Hepatocyte (in vitro differentiated cells): ENCODE results near the gene CHMP4B. TPM values are rescaled to one million over a fixed set of nuclear protein-coding genes. Genes with fewer than 3 reads are reported as not detected.
A peak's percentile ranks its signal among the peaks of the same experiment; 100 is the strongest.

Experiments
- DNase-seq: peaks from one replicate; pipeline ENCODE4 v3.0.0-alpha.2; 2016; ENCODE audit warnings: low spot score
- H2AFZ ChIP-seq: fragments of 200-600 bp; sonication (generic); 2 replicates; pipeline ENCODE4 v1.6.0; 2016; ENCODE audit warnings: antibody characterized with exemption, mild to moderate bottlenecking
- H3K27ac ChIP-seq: fragments of 200-600 bp; sonication (generic); 2 replicates; pipeline ENCODE4 v1.5.1; 2016; ENCODE audit warnings: mild to moderate bottlenecking
- H3K27me3 ChIP-seq: fragments of 200-600 bp; sonication (generic); 2 replicates; pipeline ENCODE4 v1.6.1; 2016
- H3K36me3 ChIP-seq: fragments of 200-600 bp; sonication (generic); replicated peaks from 2 replicates; pipeline ENCODE4 v1.5.1; 2016; ENCODE audit warnings: low read depth; ENCODE audit not compliant: insufficient read depth
- H3K4me1 ChIP-seq: fragments of 200-600 bp; sonication (generic); 2 replicates; pipeline ENCODE4 v1.5.1; 2016; ENCODE audit warnings: mild to moderate bottlenecking, moderate library complexity; ENCODE audit not compliant: insufficient read depth
- H3K4me2 ChIP-seq: fragments of 200-600 bp; sonication (generic); 2 replicates; pipeline ENCODE4 v1.6.0; 2016
- H3K4me3 ChIP-seq: fragments of 200-600 bp; sonication (generic); 2 replicates; pipeline ENCODE4 v1.5.1; 2016; ENCODE audit warnings: mild to moderate bottlenecking
- H3K79me2 ChIP-seq: fragments of 200-600 bp; sonication (generic); 2 replicates; pipeline ENCODE4 v1.6.0; 2017; ENCODE audit warnings: mild to moderate bottlenecking
- H3K9me2 ChIP-seq: fragments of 200-600 bp; sonication (generic); replicated peaks from 2 replicates; pipeline ENCODE4 v1.6.0; 2017; ENCODE audit warnings: mild to moderate bottlenecking; ENCODE audit not compliant: insufficient read depth
- H3K9me3 ChIP-seq: fragments of 200-600 bp; sonication (generic); 2 replicates; pipeline ENCODE4 v1.5.1; 2016; ENCODE audit warnings: low read depth, mild to moderate bottlenecking
- H4K20me1 ChIP-seq: fragments of 200-600 bp; sonication (generic); 2 replicates; pipeline ENCODE4 v1.6.0; 2016; ENCODE audit warnings: mild to moderate bottlenecking; ENCODE audit not compliant: insufficient read depth, poor library complexity, severe bottlenecking
- EZH2 ChIP-seq: fragments of 200-600 bp; sonication (generic); IDR thresholded peaks from 2 replicates; pipeline ENCODE4 v1.6.1; 2016; ENCODE audit warnings: antibody characterized with exemption, mild to moderate bottlenecking, borderline replicate concordance
- EZH2phosphoT487 ChIP-seq: fragments of 200-600 bp; sonication (generic); IDR thresholded peaks from one replicate; pipeline ENCODE4 v1.6.1; 2018; ENCODE audit warnings: antibody characterized with exemption, mild to moderate bottlenecking, low read depth, moderate library complexity; ENCODE audit not compliant: unreplicated experiment, severe bottlenecking
- WGBS: methylation state at CpG from one replicate; pipeline ENCODE4 v1.1.6; 2016; ENCODE audit warnings: low lambda C conversion rate; ENCODE audit errors: missing lambda C conversion rate; 5-methylcytosine and 5-hydroxymethylcytosine counted together
- polyA plus RNA-seq: library from polyadenylated mRNA; unstranded; fragments of >200 nt; fragmentation: Nextera tagmentation; extraction: Ambion mirVana; gene quantifications from 2 replicates; pipeline ENCODE4 v1.2.1, GENCODE V29; 2016
- total RNA-seq: library from RNA; depleted of rRNA; stranded (reverse); fragments of >200 nt; gene quantifications from 2 replicates; pipeline ENCODE4 v1.2.3, GENCODE V29; 2014
- TF ChIP-seq, protein P1 (sequence below): fragments of 200-600 bp; sonication (generic); IDR thresholded peaks from 2 replicates; pipeline ENCODE4 v1.5.1; 2016; ENCODE audit warnings: antibody characterized with exemption, mild to moderate bottlenecking; ENCODE audit not compliant: poor library complexity

Gene CHMP4B, protein sequence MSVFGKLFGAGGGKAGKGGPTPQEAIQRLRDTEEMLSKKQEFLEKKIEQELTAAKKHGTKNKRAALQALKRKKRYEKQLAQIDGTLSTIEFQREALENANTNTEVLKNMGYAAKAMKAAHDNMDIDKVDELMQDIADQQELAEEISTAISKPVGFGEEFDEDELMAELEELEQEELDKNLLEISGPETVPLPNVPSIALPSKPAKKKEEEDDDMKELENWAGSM
- total RNA-seq = 95.1 and 101 TPM in 2 replicates
- 7.3 and 8.1 TPM in 2 replicates for polyA plus RNA-seq

DNA sequence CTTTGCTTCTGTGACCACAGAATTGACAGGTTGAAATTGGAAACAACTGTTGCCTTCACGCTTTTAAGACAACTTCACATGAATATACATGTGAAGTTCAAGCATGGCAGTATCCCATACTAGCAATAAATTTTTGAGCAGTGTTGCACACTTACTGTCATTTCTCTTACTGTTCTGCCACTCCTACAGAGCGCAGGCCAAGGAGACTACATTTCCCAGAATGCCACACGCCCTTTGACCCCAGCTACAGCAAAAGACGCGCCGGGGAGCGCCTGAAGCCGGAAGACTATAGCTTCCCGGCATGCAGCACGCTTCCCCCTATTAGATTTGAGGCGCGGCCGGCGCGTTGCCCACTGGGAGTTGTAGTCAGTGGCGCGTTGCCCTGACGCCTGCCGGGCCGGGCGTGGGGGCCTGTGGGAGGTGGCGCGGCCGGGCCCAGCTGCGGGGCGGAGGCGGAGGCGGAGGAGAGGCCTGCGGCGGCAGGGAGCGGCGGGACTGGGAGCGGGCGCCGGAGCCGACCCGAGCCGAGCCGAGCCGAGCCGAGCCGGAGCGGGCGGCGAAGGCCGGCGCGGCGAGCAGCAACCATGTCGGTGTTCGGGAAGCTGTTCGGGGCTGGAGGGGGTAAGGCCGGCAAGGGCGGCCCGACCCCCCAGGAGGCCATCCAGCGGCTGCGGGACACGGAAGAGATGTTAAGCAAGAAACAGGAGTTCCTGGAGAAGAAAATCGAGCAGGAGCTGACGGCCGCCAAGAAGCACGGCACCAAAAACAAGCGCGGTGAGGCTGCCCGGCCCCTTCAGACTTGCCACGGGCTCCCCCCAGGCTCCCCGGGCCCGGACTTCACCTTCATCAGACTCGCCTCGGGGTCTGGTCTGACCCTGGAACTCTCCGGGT, at the start of gene CHMP4B:
Gene CHMP4B, plus strand, starts transcription at position 464 of the 891 bp plus-strand sequence. Its CDS starts 121 bp downstream, at position 585.
- H3K36me3 ChIP-seq = no peaks in the 10 kb centered on the region
- peaks cover 48% of the 10 kb centered on the region for H3K79me2 ChIP-seq
- peaks cover 24% of the 10 kb centered on the region for H3K4me1 ChIP-seq
- peak within 1 kb of the TSS; percentile 61 for H2AFZ ChIP-seq
- no peaks in the 10 kb centered on the region for H3K27me3 ChIP-seq
- H3K4me2 ChIP-seq = peak within 1 kb of the TSS; percentile 91
- peaks cover 36% of the 10 kb centered on the region for H4K20me1 ChIP-seq
- H3K4me3 ChIP-seq = peak within 1 kb of the TSS; percentile 83
- WGBS = 1% methylated on average over 49 of the region's 71 CpGs
- no peaks in the 10 kb centered on the region for H3K9me2 ChIP-seq
- peak within 1 kb of the TSS; percentile 99 for H3K27ac ChIP-seq
- TF ChIP-seq EZH2 (no peak), EZH2phosphoT487 (no peak)
- TF ChIP-seq, protein P1, sequence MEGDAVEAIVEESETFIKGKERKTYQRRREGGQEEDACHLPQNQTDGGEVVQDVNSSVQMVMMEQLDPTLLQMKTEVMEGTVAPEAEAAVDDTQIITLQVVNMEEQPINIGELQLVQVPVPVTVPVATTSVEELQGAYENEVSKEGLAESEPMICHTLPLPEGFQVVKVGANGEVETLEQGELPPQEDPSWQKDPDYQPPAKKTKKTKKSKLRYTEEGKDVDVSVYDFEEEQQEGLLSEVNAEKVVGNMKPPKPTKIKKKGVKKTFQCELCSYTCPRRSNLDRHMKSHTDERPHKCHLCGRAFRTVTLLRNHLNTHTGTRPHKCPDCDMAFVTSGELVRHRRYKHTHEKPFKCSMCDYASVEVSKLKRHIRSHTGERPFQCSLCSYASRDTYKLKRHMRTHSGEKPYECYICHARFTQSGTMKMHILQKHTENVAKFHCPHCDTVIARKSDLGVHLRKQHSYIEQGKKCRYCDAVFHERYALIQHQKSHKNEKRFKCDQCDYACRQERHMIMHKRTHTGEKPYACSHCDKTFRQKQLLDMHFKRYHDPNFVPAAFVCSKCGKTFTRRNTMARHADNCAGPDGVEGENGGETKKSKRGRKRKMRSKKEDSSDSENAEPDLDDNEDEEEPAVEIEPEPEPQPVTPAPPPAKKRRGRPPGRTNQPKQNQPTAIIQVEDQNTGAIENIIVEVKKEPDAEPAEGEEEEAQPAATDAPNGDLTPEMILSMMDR = no peak
- peak; percentile 100 for DNase-seq
- no peaks in the 10 kb centered on the region for H3K9me3 ChIP-seq

DNA sequence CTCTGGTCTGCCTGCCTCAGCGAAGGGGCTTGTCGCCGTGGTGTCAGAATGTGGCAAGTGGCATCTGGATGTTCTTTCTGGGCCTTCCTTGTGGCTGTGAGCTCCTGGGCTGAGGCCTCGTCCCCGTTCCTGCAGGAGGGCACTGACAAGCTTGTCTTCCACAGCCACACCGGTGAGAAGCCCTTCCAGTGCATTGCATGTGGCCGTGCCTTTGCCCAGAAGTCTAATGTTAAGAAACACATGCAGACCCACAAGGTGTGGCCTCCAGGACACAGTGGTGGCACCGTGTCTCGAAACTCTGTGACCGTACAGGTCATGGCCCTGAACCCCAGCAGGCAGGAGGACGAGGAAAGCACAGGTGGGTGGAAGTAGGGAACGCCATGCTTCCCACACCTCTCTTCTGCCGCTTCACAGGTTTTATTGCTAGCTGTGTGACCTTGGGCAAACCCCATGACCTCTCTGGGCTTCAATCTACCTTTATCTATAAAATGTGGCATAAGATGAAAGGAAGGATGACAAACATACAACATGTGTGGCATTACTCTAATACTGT, 49.4 kb upstream of the CHMP4B start:
- no peak for DNase-seq
- no peaks in the 10 kb centered on the region for H3K9me3 ChIP-seq
- H3K27ac ChIP-seq = no peak overlapping the region
- H3K27me3 ChIP-seq = no peaks in the 10 kb centered on the region
- no peak for TF ChIP-seq EZH2
- TF ChIP-seq EZH2phosphoT487 = no peak
- TF ChIP-seq, protein P1 = no peak
- no peak overlapping the region for H3K4me2 ChIP-seq
- no peaks in the 10 kb centered on the region for H3K9me2 ChIP-seq
- H3K79me2 ChIP-seq = no peaks in the 10 kb centered on the region
- no peaks in the 10 kb centered on the region for H3K4me1 ChIP-seq
- H3K4me3 ChIP-seq = no peak overlapping the region
- no peaks in the 10 kb centered on the region for H4K20me1 ChIP-seq
- no peak overlapping the region for H2AFZ ChIP-seq
- whole genome bisulfite sequencing = 96% methylated on average over 13 of the region's 13 CpGs
- no peaks in the 10 kb centered on the region for H3K36me3 ChIP-seq

DNA sequence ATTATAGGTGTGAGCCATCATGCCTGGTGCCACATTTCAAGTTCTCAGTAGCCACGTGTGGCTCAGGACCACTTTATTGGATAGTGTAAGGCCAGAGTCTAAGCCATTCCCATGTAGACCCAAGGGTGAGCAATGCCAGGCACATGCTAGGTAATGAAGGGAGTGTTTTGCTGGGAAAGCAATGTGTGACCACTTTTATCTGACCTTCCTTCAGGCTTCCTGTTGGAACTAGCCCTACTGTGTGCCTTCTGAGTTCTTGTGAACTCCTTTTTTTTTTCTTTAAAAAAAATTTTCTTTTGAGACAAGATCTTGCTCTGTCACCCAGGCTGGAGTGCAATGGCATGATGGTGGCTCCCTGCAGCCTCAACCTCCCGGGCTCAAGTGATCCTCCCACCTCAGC, 46.0 kb upstream of the CHMP4B start:
- 90% methylated on average over 2 of the region's 2 CpGs for WGBS
- Histone ChIP-seq H3K27me3 (no peaks in the 10 kb centered on the region), H3K9me2 (no peaks in the 10 kb centered on the region), H3K79me2 (no peaks in the 10 kb centered on the region), H2AFZ (no peak overlapping the region), H3K9me3 (no peaks in the 10 kb centered on the region), H3K4me2 (no peak overlapping the region), H3K4me1 (no peaks in the 10 kb centered on the region), H3K36me3 (no peaks in the 10 kb centered on the region), H3K4me3 (no peak overlapping the region), H3K27ac (no peak overlapping the region), H4K20me1 (no peaks in the 10 kb centered on the region)
- no peak for DNase-seq
- TF ChIP-seq EZH2phosphoT487 (no peak), EZH2 (no peak)
- TF ChIP-seq, protein P1 = no peak
